Smooth muscle cell (in vitro differentiated cells): ENCODE results near the gene SLC35G3. TPM values are rescaled to one million over a fixed set of nuclear protein-coding genes. Genes with fewer than 3 reads are reported as not detected.

Experiments used
- DNase-seq: peaks from one replicate; lab custom pipeline; 2025; ENCODE audit not compliant: unreplicated experiment; lab: John Stamatoyannopoulos, UW
- H2AFZ ChIP-seq: fragments of 200-600 bp; sonication (generic); 2 replicates; pipeline ENCODE4 v1.6.0; 2016; ENCODE audit warnings: antibody characterized with exemption, low read depth, mild to moderate bottlenecking
- H3F3A ChIP-seq: fragments of 200-600 bp; sonication (generic); 2 replicates; pipeline ENCODE4 v1.6.0; 2017; ENCODE audit warnings: antibody characterized with exemption, low read depth
- H3K27ac ChIP-seq: fragments of 200-600 bp; sonication (generic); 2 replicates; pipeline ENCODE4 v1.5.1; 2016; ENCODE audit warnings: low read depth, mild to moderate bottlenecking
- H3K27me3 ChIP-seq: fragments of 200-600 bp; sonication (generic); 2 replicates; pipeline ENCODE4 v1.6.1; 2016; ENCODE audit warnings: low read depth, mild to moderate bottlenecking
- H3K36me3 ChIP-seq: fragments of 200-600 bp; sonication (generic); 2 replicates; pipeline ENCODE4 v1.5.1; 2016; ENCODE audit warnings: low read depth
- H3K4me1 ChIP-seq: fragments of 200-600 bp; sonication (generic); 2 replicates; pipeline ENCODE4 v1.5.1; 2016; ENCODE audit warnings: low read depth
- H3K4me2 ChIP-seq: fragments of 200-600 bp; sonication (generic); 2 replicates; pipeline ENCODE4 v1.6.0; 2016; ENCODE audit warnings: mild to moderate bottlenecking
- H3K4me3 ChIP-seq: fragments of 200-600 bp; sonication (generic); 2 replicates; pipeline ENCODE4 v1.5.1; 2016; ENCODE audit warnings: mild to moderate bottlenecking
- H3K79me2 ChIP-seq: fragments of 200-600 bp; sonication (generic); 2 replicates; pipeline ENCODE4 v1.6.0; 2016; ENCODE audit warnings: low read depth, mild to moderate bottlenecking
- H3K9ac ChIP-seq: fragments of 200-600 bp; sonication (generic); 2 replicates; pipeline ENCODE4 v1.6.0; 2016; ENCODE audit warnings: low read depth
- H3K9me3 ChIP-seq: fragments of 200-600 bp; sonication (generic); replicated peaks from 2 replicates; pipeline ENCODE4 v1.5.1; 2016; ENCODE audit warnings: low read depth
- H4K20me1 ChIP-seq: fragments of 200-600 bp; sonication (generic); 2 replicates; pipeline ENCODE4 v1.6.0; 2016; ENCODE audit warnings: low read depth
- WGBS: methylation state at CpG from one replicate; pipeline ENCODE4 v1.1.7; 2016; ENCODE audit warnings: low lambda C conversion rate; 5-methylcytosine and 5-hydroxymethylcytosine counted together
- polyA plus RNA-seq: library from polyadenylated mRNA; unstranded; fragments of >200 nt; fragmentation: Nextera tagmentation; extraction: Ambion mirVana; gene quantifications from 2 replicates; pipeline ENCODE4 v1.2.1, GENCODE V29; 2016
- total RNA-seq: library from RNA; depleted of rRNA; stranded (reverse); fragments of >200 nt; gene quantifications from 2 replicates; pipeline ENCODE4 v1.2.3, GENCODE V29; 2014
- TF ChIP-seq, protein P1 (sequence below): fragments of 200-600 bp; sonication (generic); IDR thresholded peaks from 2 replicates; pipeline ENCODE4 v1.5.1; 2017; ENCODE audit warnings: borderline replicate concordance, mild to moderate bottlenecking, antibody characterized with exemption; ENCODE audit not compliant: insufficient read depth, poor library complexity, severe bottlenecking

Gene SLC35G3
- total and polyA plus RNA-seq, 2 experiments from 2014 or later: not detected

GRCh38 chr17:35229638-35230037 is 35.4 kb upstream of the SLC35G3 start:
- no peaks in the 10 kb centered on the region for H4K20me1 ChIP-seq
- H3K4me3 ChIP-seq: no peak overlapping the region
- TF ChIP-seq, protein P1, sequence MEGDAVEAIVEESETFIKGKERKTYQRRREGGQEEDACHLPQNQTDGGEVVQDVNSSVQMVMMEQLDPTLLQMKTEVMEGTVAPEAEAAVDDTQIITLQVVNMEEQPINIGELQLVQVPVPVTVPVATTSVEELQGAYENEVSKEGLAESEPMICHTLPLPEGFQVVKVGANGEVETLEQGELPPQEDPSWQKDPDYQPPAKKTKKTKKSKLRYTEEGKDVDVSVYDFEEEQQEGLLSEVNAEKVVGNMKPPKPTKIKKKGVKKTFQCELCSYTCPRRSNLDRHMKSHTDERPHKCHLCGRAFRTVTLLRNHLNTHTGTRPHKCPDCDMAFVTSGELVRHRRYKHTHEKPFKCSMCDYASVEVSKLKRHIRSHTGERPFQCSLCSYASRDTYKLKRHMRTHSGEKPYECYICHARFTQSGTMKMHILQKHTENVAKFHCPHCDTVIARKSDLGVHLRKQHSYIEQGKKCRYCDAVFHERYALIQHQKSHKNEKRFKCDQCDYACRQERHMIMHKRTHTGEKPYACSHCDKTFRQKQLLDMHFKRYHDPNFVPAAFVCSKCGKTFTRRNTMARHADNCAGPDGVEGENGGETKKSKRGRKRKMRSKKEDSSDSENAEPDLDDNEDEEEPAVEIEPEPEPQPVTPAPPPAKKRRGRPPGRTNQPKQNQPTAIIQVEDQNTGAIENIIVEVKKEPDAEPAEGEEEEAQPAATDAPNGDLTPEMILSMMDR: no peak
- no peaks in the 10 kb centered on the region for H3F3A ChIP-seq
- H3K9me3 ChIP-seq: no peaks in the 10 kb centered on the region
- H3K27me3 ChIP-seq: peaks cover 5% of the 10 kb centered on the region
- H3K36me3 ChIP-seq: no peaks in the 10 kb centered on the region
- WGBS: 80% methylated on average over 1 of the region's 1 CpG
- no peaks in the 10 kb centered on the region for H3K79me2 ChIP-seq
- no peak overlapping the region for H3K27ac ChIP-seq
- no peak overlapping the region for H3K9ac ChIP-seq
- no peak overlapping the region for H3K4me2 ChIP-seq
- no peaks in the 10 kb centered on the region for H3K4me1 ChIP-seq
- no peak for DNase-seq
- H2AFZ ChIP-seq: no peak overlapping the region

GRCh38 chr17:35227546-35227945 is 33.4 kb upstream of the SLC35G3 start:
- Histone ChIP-seq H3K27me3 (peaks cover 5% of the 10 kb centered on the region), H3K27ac (no peak overlapping the region), H2AFZ (no peak overlapping the region), H3K4me2 (no peak overlapping the region), H3F3A (no peaks in the 10 kb centered on the region), H4K20me1 (no peaks in the 10 kb centered on the region), H3K79me2 (no peaks in the 10 kb centered on the region), H3K36me3 (no peaks in the 10 kb centered on the region), H3K4me3 (no peak overlapping the region), H3K9me3 (no peaks in the 10 kb centered on the region), H3K4me1 (no peaks in the 10 kb centered on the region), H3K9ac (no peak overlapping the region)
- no peak for DNase-seq
- 85% methylated on average over 2 of the region's 2 CpGs for WGBS
- TF ChIP-seq, protein P1: no peak

- Histone ChIP-seq H2AFZ (no peak overlapping the region), H3K27ac (no peak overlapping the region), H3K4me1 (no peaks in the 10 kb centered on the region), H3K4me3 (no peak overlapping the region), H3K9me3 (no peaks in the 10 kb centered on the region), H4K20me1 (no peaks in the 10 kb centered on the region), H3F3A (no peaks in the 10 kb centered on the region), H3K27me3 (no peaks in the 10 kb centered on the region), H3K36me3 (no peaks in the 10 kb centered on the region), H3K79me2 (no peaks in the 10 kb centered on the region), H3K9ac (no peak overlapping the region), H3K4me2 (no peak overlapping the region)
- DNase-seq: no peak
- TF ChIP-seq, protein P1: no peak
- WGBS: 58% methylated on average over 1 of the region's 1 CpG
Observed at GRCh38 chr17:35224436-35224835, 30.2 kb upstream of the SLC35G3 start.

GRCh38 chr17:35222452-35222851 is 28.3 kb upstream of the SLC35G3 start:
- 94% methylated on average over 2 of the region's 2 CpGs for WGBS
- Histone ChIP-seq H3K4me3 (no peak overlapping the region), H3F3A (no peaks in the 10 kb centered on the region), H3K79me2 (no peaks in the 10 kb centered on the region), H3K4me2 (no peak overlapping the region), H3K9ac (no peak overlapping the region), H3K36me3 (no peaks in the 10 kb centered on the region), H4K20me1 (no peaks in the 10 kb centered on the region), H3K4me1 (no peaks in the 10 kb centered on the region), H2AFZ (no peak overlapping the region), H3K27me3 (no peaks in the 10 kb centered on the region), H3K27ac (no peak overlapping the region), H3K9me3 (no peaks in the 10 kb centered on the region)
- DNase-seq: no peak
- TF ChIP-seq, protein P1: no peak
